Endothelial cell of umbilical vein (primary cell): ENCODE data around the gene IQCN. TPM values are rescaled to one million over a fixed set of nuclear protein-coding genes. Genes with fewer than 3 reads are reported as not detected.

Experiments
- BruUV-seq: library from RNA; stranded (reverse); fragments of 400-500 nt; replicated peaks from 2 replicates; lab custom pipeline; 2021; lab: Mats Ljungman, UMichigan
- CTCF ChIA-PET: fragments of 300-600, 350-600 bp; sonication (Branson Sonifier 250); formaldehyde crosslinking; loops from one replicate; lab custom pipeline; 2021; ENCODE audit warnings: antibody characterized with exemption, inconsistent platforms; lab: Charles Lee
- POLR2A ChIA-PET: fragments of 300-600, 350-600 bp; sonication (Branson Sonifier 250); formaldehyde crosslinking; loops from one replicate; lab custom pipeline; 2021; ENCODE audit warnings: antibody characterized with exemption, inconsistent platforms; lab: Charles Lee
- DNase-seq: peaks from one replicate; pipeline ENCODE4 v3.0.0-alpha.2; 2011; ENCODE audit warnings: low read depth, low spot score
- FAIRE-seq: peaks from 2 replicates; lab custom pipeline; 2011; peaks lifted over from hg19 to GRCh38; lab: Jason Lieb, UNC
- H2AFZ ChIP-seq: 2 replicates; pipeline ENCODE4 v1.6.0; 2012; ENCODE audit warnings: low read depth, low read length, control low read depth, inconsistent platforms
- H3K27ac ChIP-seq: 2 replicates; pipeline ENCODE4 v1.5.1; 2011; ENCODE audit warnings: low read depth, mild to moderate bottlenecking, control low read depth, low read length, moderate library complexity; ENCODE audit not compliant: insufficient read depth
- H3K27me3 ChIP-seq, 2 experiments: 2 replicates each; pipeline versions ENCODE4 v1.6.0 to v1.6.1; 2011; ENCODE audit warnings: low read length in 2 of 2, mixed read lengths in 1 of 2; ENCODE audit not compliant: control insufficient read depth in 2 of 2, insufficient read depth in 2 of 2
- H3K36me3 ChIP-seq, 2 experiments: 2 replicates in 1 of 2; 3 replicates in 1 of 2; pipeline ENCODE4 v1.5.1; 2011; ENCODE audit warnings: low read length in 2 of 2, mild to moderate bottlenecking in 1 of 2, moderate library complexity in 1 of 2; ENCODE audit not compliant: control insufficient read depth in 2 of 2, insufficient read depth in 2 of 2; ENCODE audit errors: extremely low read depth in 1 of 2
- H3K4me1 ChIP-seq: 3 replicates; pipeline ENCODE4 v1.5.1; 2011; ENCODE audit warnings: mild to moderate bottlenecking, low read length; ENCODE audit not compliant: control insufficient read depth, insufficient read depth; ENCODE audit errors: extremely low read depth
- H3K4me2 ChIP-seq: 2 replicates; pipeline ENCODE4 v1.6.1; 2011; ENCODE audit warnings: low read length, control low read depth, mixed read lengths; ENCODE audit not compliant: insufficient read depth
- H3K4me3 ChIP-seq, 3 experiments: fragments of 200-600 bp in 1 of 3; sonication (generic), shearing (Covaris generic) in 1 of 3; replicated peaks in 1 of 3; 2 replicates each; pipeline ENCODE4 v1.5.1; 2011 to 2016; ENCODE audit warnings: control low read depth in 3 of 3, low read length in 3 of 3, mild to moderate bottlenecking in 2 of 3, inconsistent platforms in 1 of 3, low read depth in 1 of 3, moderate library complexity in 1 of 3; ENCODE audit not compliant: insufficient read depth in 1 of 3
- H3K79me2 ChIP-seq: 2 replicates; pipeline ENCODE4 v1.6.0; 2012; ENCODE audit warnings: low read length, inconsistent platforms; ENCODE audit not compliant: control insufficient read depth, insufficient read depth
- H3K9ac ChIP-seq: replicated peaks from 2 replicates; pipeline ENCODE3; 2011; ENCODE audit warnings: low read length, control low read depth; ENCODE audit not compliant: insufficient read depth; ENCODE audit errors: extremely low read depth
- H3K9me1 ChIP-seq: replicated peaks from 3 replicates; pipeline ENCODE4 v1.6.0; 2011; ENCODE audit warnings: mild to moderate bottlenecking, low read length; ENCODE audit not compliant: control insufficient read depth, insufficient read depth; ENCODE audit errors: extremely low read depth
- H3K9me3 ChIP-seq: replicated peaks from 2 replicates; pipeline ENCODE4 v1.5.1; 2012; ENCODE audit warnings: low read length, inconsistent platforms; ENCODE audit not compliant: control insufficient read depth, insufficient read depth
- H4K20me1 ChIP-seq: replicated peaks from 2 replicates; pipeline ENCODE3; 2011; ENCODE audit warnings: mild to moderate bottlenecking, low read length; ENCODE audit not compliant: control insufficient read depth, insufficient read depth; ENCODE audit errors: extremely low read depth
- EZH2 ChIP-seq: IDR thresholded peaks from 2 replicates; pipeline ENCODE4 v1.6.1; 2012; ENCODE audit warnings: borderline replicate concordance, low read depth, mild to moderate bottlenecking, moderate library complexity, low read length, inconsistent platforms; ENCODE audit not compliant: severe bottlenecking
- FOS ChIP-seq: IDR thresholded peaks from 2 replicates; pipeline ENCODE4 v1.6.1; 2011; ENCODE audit warnings: mild to moderate bottlenecking, low read length, moderate library complexity, borderline replicate concordance; ENCODE audit not compliant: insufficient read depth
- GATA2 ChIP-seq: IDR thresholded peaks from 2 replicates; pipeline ENCODE4 v1.7.0; 2011; ENCODE audit warnings: low read depth, mild to moderate bottlenecking, moderate library complexity, mixed read lengths, low read length; ENCODE audit not compliant: insufficient read length, insufficient read depth
- JUN ChIP-seq: IDR thresholded peaks from 2 replicates; pipeline ENCODE4 v1.6.1; 2011; ENCODE audit warnings: borderline replicate concordance, low read depth; ENCODE audit not compliant: insufficient read length, insufficient read depth
- MAX ChIP-seq: IDR thresholded peaks from 2 replicates; pipeline ENCODE4 v1.6.1; 2011; ENCODE audit not compliant: insufficient read depth, insufficient read length
- MYC ChIP-seq: IDR thresholded peaks from one replicate; pipeline ENCODE4 v1.6.1; 2011; ENCODE audit warnings: mild to moderate bottlenecking, low read depth, low read length
- POLR2A ChIP-seq: IDR thresholded peaks from 2 replicates; pipeline ENCODE4 v1.6.1; 2012; ENCODE audit warnings: low read depth, mild to moderate bottlenecking, control low read depth, low read length
- POLR2AphosphoS5 ChIP-seq: IDR thresholded peaks from 2 replicates; pipeline ENCODE4 v1.6.1; 2012; ENCODE audit warnings: low read depth, mild to moderate bottlenecking, control low read depth, low read length, moderate library complexity; ENCODE audit not compliant: insufficient read depth
- dilution Hi-C: fragments of 300-500 bp; cut with MboI; formaldehyde crosslinking; loops from one replicate; pipeline ENCODE4 v1.15.0; 2019; ENCODE audit warnings: low sequenced_read_pairs; ENCODE audit not compliant: extremely low pct_ligation_motif_present
- intact Hi-C: fragments of 100-400 bp; cut with micrococcal nuclease; formaldehyde crosslinking; loops from one replicate; pipeline ENCODE4 v1.10.0; 2022
- polyA plus RNA-seq, 4 experiments: library from polyadenylated mRNA; depleted of rRNA in 3 of 4; stranded (reverse) in 3 of 4; unstranded in 1 of 4; fragments of >200 nt; gene quantifications; 2 replicates each; pipeline versions ENCODE4 v1.2.1 to v1.2.3, GENCODE V29; 2011 to 2012; ENCODE audit warnings: missing spikeins in 1 of 4
- total RNA-seq: library from RNA; stranded (reverse); gene quantifications from 2 replicates; pipeline ENCODE4 v1.2.3, GENCODE V29; 2021
- TF ChIP-seq, protein P1 (sequence below), 2 donors: IDR thresholded peaks; 1 replicate in 1 of 2; 2 replicates in 1 of 2; pipeline ENCODE4 v1.5.1; 2011; ENCODE audit warnings: low read length in 2 of 2, mild to moderate bottlenecking in 2 of 2, moderate library complexity in 2 of 2, control low read depth in 1 of 2, inconsistent platforms in 1 of 2, low read depth in 1 of 2; ENCODE audit not compliant: insufficient read depth in 1 of 2; ENCODE audit errors: extremely low read depth in 1 of 2

IQCN gene
- total and polyA plus RNA-seq, 2 donors (not counting 3 experiments of a cell fraction or from before 2014, with no cell fraction given): 1.5 to 3.0 TPM

DNA sequence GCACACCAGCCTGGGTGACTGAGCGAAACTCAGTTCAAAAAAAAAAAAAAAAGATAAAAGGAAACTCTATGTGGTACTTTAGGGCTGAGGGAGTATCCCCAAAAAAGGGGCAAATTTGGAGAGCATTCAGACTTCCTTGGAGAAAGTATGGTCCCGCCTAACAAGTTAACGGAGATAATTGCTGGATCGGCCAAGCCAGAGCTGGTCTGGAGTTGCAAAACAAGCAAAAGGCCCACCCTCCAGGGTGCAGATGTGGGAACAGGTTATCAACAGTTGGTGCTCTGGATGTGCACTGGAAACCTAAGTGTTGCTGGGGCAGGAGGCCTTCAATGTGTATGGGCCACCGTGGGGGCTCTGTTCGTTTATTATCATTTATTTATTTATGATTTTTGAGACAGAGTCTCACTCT is 2.8 kb downstream of the IQCN start:
- Histone ChIP-seq H3K4me1 (peaks cover 14% of the 10 kb centered on the region), H3K4me3 (no peak overlapping the region), H3K27me3 (no peaks in the 10 kb centered on the region), H3K36me3 (peaks cover 0 to 12% of the 10 kb centered on the region in 2 experiments), H3K9ac (no peak overlapping the region), H3K27ac (no peak overlapping the region), H3K79me2 (no peaks in the 10 kb centered on the region), H3K9me3 (no peaks in the 10 kb centered on the region), H4K20me1 (no peaks in the 10 kb centered on the region), H3K9me1 (no peaks in the 10 kb centered on the region), H2AFZ (no peak overlapping the region), H3K4me2 (no peak overlapping the region)
- no peak for FAIRE-seq
- dilution Hi-C loops (no loop called here), intact Hi-C loops (no loop called here)
- ChIA-PET CTCF (interaction anchor here (0.7 to 3.4 kb wide), 5 partner anchors 8 to 1807 kb away, joined by 3 to 14 read pairs (median 3); partner anchors contain the start of gene MPV17L2), POLR2A (interaction anchor here (0.7 kb wide), 1 partner anchor 22 kb away, joined by 4 read pairs; no protein-coding TSS in a partner anchor)
- no peak for DNase-seq
- TF ChIP-seq MYC (no peak), POLR2A (no peak)
- no TSS peak for BruUV-seq

DNA sequence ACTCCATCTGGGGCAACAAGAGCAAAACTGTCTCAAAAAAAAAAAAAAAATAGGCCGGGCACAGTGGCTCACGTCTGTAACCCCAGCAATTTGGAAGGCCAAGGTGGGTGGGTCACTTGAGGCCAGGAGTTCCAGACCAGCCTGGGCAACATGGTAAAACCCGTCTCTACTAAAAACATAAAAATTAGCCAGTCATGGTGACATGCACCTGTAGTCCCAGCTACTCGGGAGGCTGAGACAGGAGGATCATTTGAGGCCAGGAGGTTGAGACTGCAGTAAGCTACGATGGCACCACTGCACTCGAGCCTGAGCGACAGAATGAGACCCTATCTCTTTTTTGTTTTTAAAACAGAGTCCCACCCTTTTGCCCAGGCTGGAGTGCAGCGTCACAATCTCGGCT is 3.9 kb downstream of the IQCN start:
- H4K20me1 ChIP-seq: no peaks in the 10 kb centered on the region
- no peaks in the 10 kb centered on the region for H3K79me2 ChIP-seq
- no peak for DNase-seq
- H3K9me1 ChIP-seq: no peaks in the 10 kb centered on the region
- no TSS peak for BruUV-seq
- no peak overlapping the region for H2AFZ ChIP-seq
- ChIA-PET CTCF (interaction anchor here (0.7 to 3.4 kb wide), 6 partner anchors 9 to 209 kb away, joined by 3 to 20 read pairs (median 4); partner anchors contain the start of gene MPV17L2), POLR2A (interaction anchor here (0.6 to 1.5 kb wide), 2 partner anchors 9 to 55 kb away, joined by 3 to 4 read pairs; no protein-coding TSS in a partner anchor)
- H3K27ac ChIP-seq: no peak overlapping the region
- intact Hi-C loops (no loop called here), dilution Hi-C loops (no loop called here)
- no peak for FAIRE-seq
- no peak overlapping the region for H3K4me3 ChIP-seq
- H3K27me3 ChIP-seq: no peaks in the 10 kb centered on the region
- no peak overlapping the region for H3K9ac ChIP-seq
- no peaks in the 10 kb centered on the region for H3K9me3 ChIP-seq
- H3K36me3 ChIP-seq: peaks cover 0 to 14% of the 10 kb centered on the region in 2 experiments
- peaks cover 11% of the 10 kb centered on the region for H3K4me1 ChIP-seq
- no peak overlapping the region for H3K4me2 ChIP-seq
- TF ChIP-seq FOS (no peak), EZH2 (no peak), POLR2AphosphoS5 (no peak), MAX (no peak), MYC (no peak), POLR2A (no peak), JUN (no peak), GATA2 (no peak)
- TF ChIP-seq, protein P1, sequence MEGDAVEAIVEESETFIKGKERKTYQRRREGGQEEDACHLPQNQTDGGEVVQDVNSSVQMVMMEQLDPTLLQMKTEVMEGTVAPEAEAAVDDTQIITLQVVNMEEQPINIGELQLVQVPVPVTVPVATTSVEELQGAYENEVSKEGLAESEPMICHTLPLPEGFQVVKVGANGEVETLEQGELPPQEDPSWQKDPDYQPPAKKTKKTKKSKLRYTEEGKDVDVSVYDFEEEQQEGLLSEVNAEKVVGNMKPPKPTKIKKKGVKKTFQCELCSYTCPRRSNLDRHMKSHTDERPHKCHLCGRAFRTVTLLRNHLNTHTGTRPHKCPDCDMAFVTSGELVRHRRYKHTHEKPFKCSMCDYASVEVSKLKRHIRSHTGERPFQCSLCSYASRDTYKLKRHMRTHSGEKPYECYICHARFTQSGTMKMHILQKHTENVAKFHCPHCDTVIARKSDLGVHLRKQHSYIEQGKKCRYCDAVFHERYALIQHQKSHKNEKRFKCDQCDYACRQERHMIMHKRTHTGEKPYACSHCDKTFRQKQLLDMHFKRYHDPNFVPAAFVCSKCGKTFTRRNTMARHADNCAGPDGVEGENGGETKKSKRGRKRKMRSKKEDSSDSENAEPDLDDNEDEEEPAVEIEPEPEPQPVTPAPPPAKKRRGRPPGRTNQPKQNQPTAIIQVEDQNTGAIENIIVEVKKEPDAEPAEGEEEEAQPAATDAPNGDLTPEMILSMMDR (IDR thresholded peaks at IDR 0.05; ENCODE audit: extremely low read depth in 1 of 2, insufficient read depth in 1 of 2, low read depth in 1 of 2, low read length in 2 of 2): no peak
